Hematopoietic multipotent progenitor cell treated with erythropoietin and hydrocortisone succinate and interleukin-3 and kit ligand, for 6 days (in vitro differentiated cells): Measurements from ENCODE around the gene GRIK4.

ENCODE experiments used
- DNase-seq: peaks from one replicate; pipeline ENCODE4 v3.0.0-alpha.2; 2015

Gene GRIK4

GRCh38 chr11:120682866-120683265 lies 171.3 kb downstream of the GRIK4 start:
- DNase-seq = no peak

GRCh38 chr11:120686516-120686915 lies 175.0 kb downstream of the GRIK4 start:
- DNase-seq = no peak

- DNase-seq = peak; percentile 45
Measured at GRCh38 chr11:120688163-120688562, 176.6 kb downstream of the GRIK4 start.

- no peak for DNase-seq
Measured at GRCh38 chr11:120689596-120690275, 178.2 kb downstream of the GRIK4 start.

GRCh38 chr11:120690406-120690805 lies 178.9 kb downstream of the GRIK4 start:
- DNase-seq = no peak

GRCh38 chr11:120694726-120695125 lies 183.2 kb downstream of the GRIK4 start:
- peak; percentile 5 for DNase-seq

- DNase-seq = no peak
Measured at GRCh38 chr11:120695426-120695825, 183.9 kb downstream of the GRIK4 start.

GRCh38 chr11:120695939-120696338 lies 184.4 kb downstream of the GRIK4 start:
- no peak for DNase-seq

GRCh38 chr11:120696597-120697218 lies 185.2 kb downstream of the GRIK4 start:
- DNase-seq = no peak

- DNase-seq = no peak
Measured at GRCh38 chr11:120698918-120699317, 187.4 kb downstream of the GRIK4 start.

GRCh38 chr11:120702656-120703055 lies 191.1 kb downstream of the GRIK4 start:
- DNase-seq = no peak

- DNase-seq = no peak
Measured at GRCh38 chr11:120703358-120704152, 192.0 kb downstream of the GRIK4 start.

- DNase-seq = no peak
Measured at GRCh38 chr11:120704256-120704750, 192.8 kb downstream of the GRIK4 start.

- DNase-seq = no peak
Measured at GRCh38 chr11:120706257-120706656, 194.7 kb downstream of the GRIK4 start.

- DNase-seq = no peak
Measured at GRCh38 chr11:120707098-120707497, 195.6 kb downstream of the GRIK4 start.

- no peak for DNase-seq
Measured at GRCh38 chr11:120707663-120708062, 196.1 kb downstream of the GRIK4 start.

- DNase-seq = no peak
Measured at GRCh38 chr11:120708511-120709183, 197.1 kb downstream of the GRIK4 start.

- no peak for DNase-seq
Measured at GRCh38 chr11:120709808-120710207, 198.3 kb downstream of the GRIK4 start.

- no peak for DNase-seq
Measured at GRCh38 chr11:120710354-120711131, 199.0 kb downstream of the GRIK4 start.

- DNase-seq = no peak
Measured at GRCh38 chr11:120712014-120712413, 200.5 kb downstream of the GRIK4 start.

- DNase-seq = no peak
Measured at GRCh38 chr11:120712881-120713280, 201.3 kb downstream of the GRIK4 start.

GRCh38 chr11:120713296-120713695 lies 201.7 kb downstream of the GRIK4 start:
- DNase-seq = no peak
